H1 (cell line): Measurements from ENCODE around the gene BAD. TPM values are rescaled to one million over a fixed set of nuclear protein-coding genes. Genes with fewer than 3 reads are reported as not detected.

ENCODE experiments used
- PHF8 ChIP-seq: fragments of 200-600 bp; sonication (generic); conservative IDR thresholded peaks from 2 replicates; pipeline ENCODE4 v1.7.1; 2012; ENCODE audit warnings: low read depth, mild to moderate bottlenecking, inconsistent platforms, low read length, moderate library complexity
- ZNF274 ChIP-seq: IDR thresholded peaks from 2 replicates; pipeline ENCODE4 v1.7.0; 2012; ENCODE audit warnings: low read length, borderline replicate concordance; ENCODE audit errors: extremely low read depth
- polyA plus RNA-seq, 7 experiments: library from polyadenylated mRNA; depleted of rRNA in 3 of 7; stranded (reverse) in 5 of 7; unstranded in 2 of 7; fragments of >200 nt in 5 of 7; fragments of 200-250 nt in 2 of 7; gene quantifications; 1 replicate in 5 of 7; 2 replicates in 1 of 7; 4 replicates in 1 of 7; pipeline versions ENCODE4 v1.2.1 to v1.2.3, GENCODE V29; 2011 to 2013; ENCODE audit warnings: missing spikeins in 2 of 7, mixed read lengths in 2 of 7
- total RNA-seq: library from RNA; stranded (reverse); fragmentation: NEBNext Ultra II Directional; extraction: Animal tissue kit (Norgen Biotek cat#: 25700); gene quantifications from 2 replicates; pipeline ENCODE4 v1.2.1, GENCODE V29; 2021
- TF ChIP-seq, protein P1 (sequence below): IDR thresholded peaks from 2 replicates; pipeline ENCODE4 v1.6.1; 2011; ENCODE audit warnings: low read depth, mild to moderate bottlenecking, low read length; ENCODE audit not compliant: insufficient read depth

The BAD gene
- total and polyA plus RNA-seq, 2 of the 8 experiments (the other 6 are each of a cell fraction or from before 2014, with no cell fraction given): 23.1 to 33.7 TPM

DNA sequence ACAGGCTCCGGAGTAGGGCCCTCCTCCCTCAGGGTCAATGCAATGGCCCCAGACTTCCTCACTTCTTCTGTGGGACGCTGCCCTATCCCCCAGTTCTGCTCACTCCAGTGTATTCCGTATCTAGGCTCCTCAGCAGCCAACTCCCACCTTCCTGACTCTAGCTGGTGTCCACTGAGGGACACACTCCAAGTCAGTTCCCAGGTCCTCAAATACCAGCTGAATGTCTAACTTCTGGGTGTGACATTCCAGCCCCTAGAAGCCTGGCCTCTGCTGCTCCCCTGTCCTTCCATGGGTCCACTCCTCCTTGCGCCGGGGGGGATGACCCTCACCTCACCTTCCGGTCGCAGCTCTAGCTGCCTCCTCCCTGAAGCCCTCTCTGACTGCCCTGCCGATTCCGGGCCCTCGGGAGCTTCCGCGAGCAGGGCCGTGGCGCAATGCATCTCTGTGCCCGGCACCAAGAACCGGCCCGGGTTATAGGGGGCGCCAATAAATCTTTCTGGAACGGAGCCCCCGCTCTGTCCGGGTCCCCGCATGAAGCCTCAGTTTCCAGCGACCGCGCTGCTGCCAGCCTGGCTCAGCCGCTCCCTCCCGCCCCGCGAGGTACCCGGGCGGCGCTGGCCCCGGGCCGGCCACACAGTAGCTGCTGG lies 15.4 kb downstream of the BAD start (continued):
- TF ChIP-seq ZNF274 (no peak), PHF8 (no peak)
- TF ChIP-seq, protein P1, sequence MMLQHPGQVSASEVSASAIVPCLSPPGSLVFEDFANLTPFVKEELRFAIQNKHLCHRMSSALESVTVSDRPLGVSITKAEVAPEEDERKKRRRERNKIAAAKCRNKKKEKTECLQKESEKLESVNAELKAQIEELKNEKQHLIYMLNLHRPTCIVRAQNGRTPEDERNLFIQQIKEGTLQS: no peak
